Fibroblast of skin of right quadriceps (primary cell): Measurements from ENCODE around the gene TBC1D22A.

ENCODE experiments used
- DNase-seq: peaks from one replicate; pipeline ENCODE4 v3.0.0-alpha.2; 2013

Gene TBC1D22A

DNA sequence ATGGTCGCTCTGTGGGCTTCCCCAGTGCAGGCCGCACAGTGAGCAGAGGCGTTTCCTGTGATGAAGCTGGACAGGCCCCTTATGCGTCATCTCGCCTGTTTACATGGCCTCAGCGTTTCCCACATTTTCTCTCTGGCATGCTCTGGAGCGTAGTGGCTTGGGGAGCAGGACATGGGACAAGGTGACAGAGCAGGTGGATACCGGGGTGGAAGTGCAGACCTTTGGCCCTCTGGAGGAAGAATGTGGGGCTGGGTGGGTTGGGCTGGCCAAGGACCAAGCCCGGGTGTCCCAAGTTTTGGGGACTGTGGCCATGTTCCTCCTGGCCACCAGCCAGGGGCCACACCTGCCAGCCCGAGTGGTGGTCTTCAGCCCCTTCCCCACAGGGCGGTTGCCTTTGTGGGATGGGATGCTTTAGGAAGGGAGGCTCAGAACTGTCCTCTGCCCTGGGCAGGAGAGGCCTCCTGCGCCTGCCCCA lies 446.6 kb downstream of the TBC1D22A start:
- DNase-seq, result no peak

DNA sequence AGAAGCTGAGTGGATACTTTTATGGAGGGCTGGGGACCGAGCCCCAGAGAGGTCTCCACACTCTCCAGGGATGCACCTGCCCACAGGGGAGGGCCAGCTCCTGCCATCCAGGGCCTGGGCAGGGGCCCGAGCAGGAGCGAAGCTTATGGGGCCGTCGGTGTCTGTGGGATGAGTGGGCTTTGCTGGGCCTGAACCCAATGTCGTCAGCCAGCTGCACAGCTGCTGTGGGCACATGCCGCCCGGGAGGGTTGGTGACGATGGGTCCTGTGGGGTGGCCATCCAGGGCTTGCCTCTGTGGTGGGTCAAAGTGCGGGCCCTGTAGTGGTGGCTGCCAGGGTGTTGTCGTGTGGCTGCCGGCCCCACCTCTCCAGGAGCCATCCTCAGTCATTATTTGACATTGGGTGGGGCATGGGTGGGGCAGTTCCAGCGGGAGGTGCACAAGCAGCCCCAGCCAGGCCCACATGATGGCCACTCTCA lies 447.1 kb downstream of the TBC1D22A start:
- no peak for DNase-seq

DNA sequence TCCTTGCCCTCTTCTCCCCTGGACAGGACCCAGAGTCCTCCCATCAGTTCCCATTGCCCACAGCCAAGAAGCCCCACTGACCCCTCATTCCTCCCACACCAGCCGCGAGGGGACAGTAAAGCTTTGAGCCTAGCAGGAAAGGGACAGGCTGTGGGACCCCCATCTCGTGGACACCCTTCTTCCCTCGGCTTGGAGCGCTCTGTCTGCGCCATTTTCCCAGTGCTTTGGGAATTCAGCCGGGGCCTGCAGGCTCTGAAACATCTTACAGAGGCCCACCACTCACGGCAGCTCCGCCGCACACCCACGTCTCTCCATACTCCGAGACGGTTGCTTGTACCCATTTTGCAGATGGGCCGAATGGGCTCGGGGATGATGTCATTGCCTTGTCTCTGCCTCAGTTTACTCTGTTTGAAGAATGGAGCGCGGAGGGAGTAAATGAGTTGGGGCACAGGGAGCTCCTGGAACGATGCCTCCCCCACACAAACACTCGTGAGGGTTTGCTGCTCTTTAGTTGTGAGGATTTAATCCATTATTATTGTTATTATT lies 447.7 kb downstream of the TBC1D22A start:
- DNase-seq, result no peak

DNA sequence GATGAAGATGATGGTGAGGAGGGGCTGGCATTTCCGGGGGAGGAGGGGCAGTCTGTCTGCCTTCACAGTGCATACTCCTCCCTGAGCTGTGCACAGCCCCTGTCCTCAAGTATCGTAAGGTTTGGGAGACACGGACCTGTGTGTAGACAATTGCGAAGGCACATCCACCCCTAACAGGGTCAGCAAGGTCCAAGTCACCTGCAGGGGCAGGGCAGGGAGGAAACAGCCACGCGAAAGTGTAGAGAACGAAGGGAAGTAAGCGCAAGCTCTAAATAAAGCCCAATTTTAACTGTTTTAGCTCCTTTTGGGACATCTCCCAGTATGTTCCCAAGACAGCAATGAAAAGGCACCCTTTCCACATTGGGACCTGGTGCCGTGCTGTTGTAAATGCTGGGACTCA lies 448.2 kb downstream of the TBC1D22A start:
- no peak for DNase-seq

DNA sequence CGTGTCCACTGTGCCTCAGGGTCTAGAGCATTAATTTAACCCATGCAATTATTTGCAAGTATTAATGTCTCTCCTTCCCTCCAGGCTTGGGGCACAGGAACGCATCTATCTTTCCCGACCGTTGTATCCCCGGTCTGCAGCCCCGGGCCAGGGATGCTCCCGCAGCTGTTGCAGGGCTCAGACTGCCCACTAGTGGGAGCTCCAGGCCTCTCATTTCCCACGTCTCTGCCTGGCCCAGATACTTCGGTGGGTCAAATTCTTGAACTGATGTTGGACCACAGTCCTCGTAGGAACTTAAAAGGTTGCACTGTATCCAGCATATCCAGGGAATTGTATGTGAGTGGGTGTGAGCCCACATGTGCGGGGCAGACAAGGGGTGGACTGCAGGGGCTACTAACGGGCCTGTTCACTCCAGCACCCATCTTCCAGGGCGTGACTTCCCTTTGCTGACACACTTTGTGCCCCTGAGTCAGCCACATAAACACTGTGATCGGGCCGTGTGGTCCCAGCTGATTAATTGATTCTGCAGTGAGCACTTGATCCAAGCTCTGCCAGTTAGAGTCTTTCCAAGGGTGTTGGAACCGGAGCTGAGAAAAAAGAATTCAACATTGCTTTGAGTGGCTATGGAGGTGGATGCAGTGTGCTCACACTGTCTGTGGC lies 451.3 kb downstream of the TBC1D22A start:
- DNase-seq, result peak; percentile 4

DNA sequence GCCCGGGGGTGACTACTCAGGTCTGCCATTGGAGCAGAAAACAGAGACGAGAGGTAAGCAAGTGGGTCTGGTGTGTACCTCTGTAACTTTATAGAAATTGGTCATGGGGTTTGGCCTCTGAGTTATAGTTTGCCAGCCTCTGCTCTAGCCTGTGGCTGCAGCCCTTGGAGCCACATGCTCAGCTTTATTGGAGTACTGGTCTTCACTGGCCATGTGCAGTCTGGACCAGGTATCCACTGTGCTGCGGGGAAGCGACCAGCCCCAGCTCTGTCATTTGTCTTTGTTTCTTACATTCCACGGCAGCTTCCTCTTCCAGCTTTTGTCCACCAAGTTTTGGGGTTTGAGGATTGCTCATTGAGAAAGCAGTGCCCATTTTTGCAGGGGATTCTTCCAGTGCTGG lies 453.4 kb downstream of the TBC1D22A start:
- no peak for DNase-seq

DNA sequence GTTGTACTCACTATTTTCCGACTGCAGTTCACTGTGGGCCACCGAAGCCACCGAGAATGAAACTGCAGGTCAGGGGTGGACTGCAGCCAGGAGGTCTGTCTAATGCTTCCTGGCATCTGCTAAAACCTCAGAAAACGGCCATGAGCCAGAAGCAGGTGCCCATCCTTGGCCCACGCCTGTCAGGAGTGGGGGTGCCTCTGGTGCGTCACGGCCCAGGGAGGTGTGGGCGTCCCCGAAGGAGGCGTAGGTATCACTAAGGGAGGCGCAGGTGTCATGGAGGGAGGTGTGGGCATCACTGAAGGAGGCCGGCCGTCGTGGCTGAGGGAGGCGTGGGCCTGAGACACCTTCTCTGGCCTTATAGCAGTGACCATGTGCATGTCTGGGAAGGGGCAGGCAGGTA lies 456.2 kb downstream of the TBC1D22A start:
- no peak for DNase-seq

DNA sequence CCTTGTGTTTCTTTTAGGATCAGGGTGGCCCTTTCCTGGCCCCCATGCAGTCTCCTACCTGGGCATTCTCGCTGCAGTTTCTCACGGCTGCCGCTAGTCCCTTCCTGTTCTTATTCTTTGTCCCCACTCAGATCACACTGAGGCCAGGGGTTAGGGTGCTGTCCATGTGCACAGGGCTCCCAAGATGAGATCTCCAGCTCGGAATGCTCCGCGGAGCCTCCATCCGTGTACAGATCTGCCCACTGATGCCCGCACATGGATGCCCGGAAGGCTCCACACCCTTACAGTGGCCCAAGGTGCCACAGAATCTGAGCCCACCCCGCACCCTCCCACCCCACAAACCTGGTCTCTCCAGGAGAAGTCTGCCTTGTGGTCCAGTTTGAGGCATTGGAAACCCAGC lies 457.3 kb downstream of the TBC1D22A start:
- no peak for DNase-seq

DNA sequence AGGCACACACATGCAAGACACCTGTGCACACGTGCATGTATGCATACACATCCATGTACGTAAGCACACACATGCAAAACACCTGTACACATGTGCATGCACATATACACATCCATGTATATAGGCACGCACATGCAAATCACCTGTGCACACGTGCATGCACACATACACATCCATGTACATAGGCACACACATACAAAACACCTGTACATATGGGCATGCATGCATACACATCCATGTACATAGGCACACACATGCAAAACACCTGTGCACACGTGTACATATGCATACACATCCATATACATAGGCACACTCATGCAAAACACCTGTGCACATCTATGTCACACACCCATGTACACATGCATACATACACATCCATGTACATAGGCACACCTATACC lies 458.3 kb downstream of the TBC1D22A start:
- DNase-seq, result no peak

DNA sequence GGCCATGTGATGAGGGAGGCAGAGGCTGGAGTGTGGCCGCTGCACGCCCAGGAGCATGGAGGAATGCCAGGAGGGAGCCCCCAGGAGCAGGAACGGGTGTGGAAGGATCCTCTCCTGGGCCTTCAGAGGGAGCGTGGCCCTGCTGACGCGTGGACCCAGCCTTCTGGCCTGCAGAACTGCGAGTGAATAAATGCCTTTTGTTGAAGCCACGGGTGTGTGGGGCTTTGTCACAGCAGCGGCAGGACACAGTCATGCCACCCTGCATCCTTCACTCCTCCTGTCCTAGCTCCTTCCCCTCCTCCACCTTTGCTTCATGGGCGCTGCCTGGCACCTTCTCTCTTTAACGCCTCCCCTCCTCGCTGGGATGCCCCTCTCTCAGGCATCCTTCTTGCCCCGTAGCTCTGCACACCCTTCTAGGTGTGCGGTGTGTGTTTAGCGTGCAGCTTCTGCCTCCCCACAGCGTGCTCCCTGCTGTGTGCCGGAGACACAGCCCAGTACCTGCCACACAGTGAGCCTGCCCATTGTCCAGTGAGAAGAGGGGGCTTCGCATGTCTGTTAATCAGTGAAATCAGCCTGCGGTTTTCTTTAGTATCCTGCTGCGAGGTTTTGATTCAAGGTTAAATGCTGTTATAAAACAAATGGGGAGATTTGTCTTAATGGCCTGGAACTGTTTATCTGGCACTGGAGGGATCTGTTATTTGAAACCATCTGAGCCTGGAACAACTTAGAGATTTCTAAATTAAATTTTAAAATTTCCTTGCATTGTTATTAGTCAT lies 459.6 kb downstream of the TBC1D22A start:
- DNase-seq, result no peak
